SHP77 treated with DMSO at 0.1 percent for 48 hours (cell line): Measurements from ENCODE around the gene KLHL3.
"Not testable (repeated sequence)": the region's sequence is repeated elsewhere in the genome, so short reads cannot be mapped to it uniquely, and the experiment has no call there.

ENCODE experiments used
- DNase-seq: peaks from one replicate; lab custom pipeline; 2025; lab: John Stamatoyannopoulos, UW

Gene KLHL3

GRCh38 chr5:137735555-137736284 lies at the start of gene KLHL3:
TSS of gene KLHL3 (minus strand) at chr5:137736089. CDS start at chr5:137735646, 443 bp downstream.
- peak; percentile 38 for DNase-seq

- no peak for DNase-seq
These were observed 47.2 kb upstream of the KLHL3 start for GRCh38 chr5:137782984-137783536.

- no peak for DNase-seq
These were observed 46.2 kb upstream of the KLHL3 start for GRCh38 chr5:137782055-137782454.

DNA sequence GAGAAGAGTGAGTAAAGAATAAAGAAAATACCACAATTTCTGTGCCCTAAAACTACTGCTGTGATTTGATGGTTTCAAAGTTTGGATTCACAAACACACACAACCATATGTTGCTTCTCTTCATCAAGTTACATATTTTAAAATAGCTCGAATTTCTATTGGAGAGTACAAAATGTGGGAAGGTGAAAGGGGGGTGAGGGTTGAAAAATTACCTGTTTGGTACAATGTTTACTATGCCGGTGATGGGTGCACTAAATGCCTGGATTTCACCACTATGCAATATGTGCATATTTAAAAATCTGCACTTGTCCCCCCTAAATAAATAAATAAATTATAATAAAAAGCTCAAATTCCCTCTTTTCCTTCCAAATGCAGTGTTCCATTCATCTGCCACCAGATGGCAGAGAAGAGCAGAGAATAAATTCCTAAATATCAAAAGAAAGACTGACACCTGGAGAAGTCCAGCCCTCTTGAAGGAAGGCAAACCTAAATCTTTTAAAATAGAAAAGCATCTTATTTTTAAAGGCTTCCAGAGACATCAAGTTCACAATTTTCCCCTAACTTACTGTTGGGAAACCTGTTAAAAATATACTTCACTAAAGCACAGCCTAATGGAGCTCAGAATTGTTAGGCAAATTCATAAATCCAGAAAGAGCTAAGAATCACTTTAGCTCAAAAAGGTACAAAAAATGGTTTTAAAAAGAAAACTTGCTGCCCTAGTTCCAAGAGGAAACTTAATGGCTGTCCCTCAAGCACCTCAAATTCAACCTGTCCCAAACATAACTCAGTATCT lies 43.1 kb upstream of the KLHL3 start:
- no peak for DNase-seq

GRCh38 chr5:137767937-137768336 lies 32.0 kb upstream of the KLHL3 start:
- DNase-seq: not testable (repeated sequence)

DNA sequence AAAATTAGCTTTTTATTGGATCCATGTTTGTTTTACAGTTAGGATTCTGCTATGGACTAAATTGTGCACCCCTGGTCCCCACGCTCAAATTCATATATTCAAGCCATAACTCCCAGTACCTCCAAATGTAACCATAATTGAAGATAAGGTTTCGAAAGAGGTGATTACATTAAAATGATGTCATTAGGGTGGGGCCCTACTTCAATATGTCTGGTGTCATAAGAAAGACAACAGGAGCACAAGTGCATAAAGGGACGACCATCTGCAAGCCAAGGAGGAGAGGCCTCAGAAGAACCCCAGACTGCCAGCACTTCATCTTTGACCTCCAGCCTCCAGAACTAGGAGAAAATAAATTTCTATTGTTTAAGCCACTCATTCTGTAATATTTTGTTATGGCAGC lies 25.7 kb upstream of the KLHL3 start:
- DNase-seq: no peak

DNA sequence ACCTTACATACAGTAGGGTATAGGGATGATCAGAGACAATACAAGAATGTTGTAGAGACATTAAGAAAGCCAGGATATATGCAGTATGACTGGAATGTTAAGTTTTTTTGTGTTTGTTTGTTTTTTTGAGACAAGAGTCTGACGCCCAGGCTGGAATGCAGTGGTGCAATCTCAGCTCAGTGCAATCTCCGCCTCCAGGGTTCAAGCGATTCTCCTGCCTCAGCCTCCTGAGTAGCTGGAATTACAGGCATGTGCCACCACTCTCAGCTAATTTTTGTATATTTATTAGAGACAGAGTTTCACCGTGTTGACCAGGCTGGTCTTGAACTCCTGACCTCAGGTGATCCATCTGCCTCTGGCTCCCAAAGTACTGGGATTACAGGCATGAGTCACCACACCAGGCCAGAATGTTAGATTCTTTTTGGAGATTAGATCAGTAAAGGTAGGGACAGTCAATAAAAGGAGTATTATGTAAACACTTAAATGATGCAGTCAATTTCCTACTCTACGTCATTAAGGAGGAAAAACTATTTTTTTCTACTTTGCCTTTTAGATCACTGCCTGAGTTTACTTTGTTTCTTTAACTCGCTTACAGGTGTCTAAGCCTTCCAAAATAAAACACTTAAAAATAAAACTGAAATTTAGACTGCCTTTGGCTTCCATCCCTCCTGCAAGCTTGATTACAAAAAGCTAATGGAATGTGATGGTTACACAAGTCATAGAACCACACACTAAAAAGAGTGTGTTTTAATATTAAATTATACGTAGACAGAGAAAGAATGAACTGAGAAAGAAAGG lies 25.0 kb upstream of the KLHL3 start:
- DNase-seq: no peak

DNA sequence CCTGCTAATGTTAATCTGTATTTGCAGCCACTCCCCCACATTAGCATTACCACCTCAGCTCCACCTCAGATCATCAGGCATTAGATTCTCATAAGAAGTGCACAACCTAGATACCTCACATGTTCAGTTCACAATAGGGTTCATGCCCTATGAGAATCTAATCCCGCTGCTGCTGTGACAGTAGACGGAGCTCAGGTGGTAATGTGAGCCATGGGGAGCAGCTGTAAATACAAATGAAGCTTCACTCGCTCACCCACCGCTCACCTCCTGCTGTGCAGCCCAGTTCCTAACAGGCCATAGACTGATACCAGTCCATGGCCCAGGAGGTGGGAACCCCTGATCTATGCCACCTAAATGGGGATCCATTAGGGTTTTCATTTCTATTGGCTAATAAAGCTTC lies 24.4 kb upstream of the KLHL3 start:
- DNase-seq: no peak

DNA sequence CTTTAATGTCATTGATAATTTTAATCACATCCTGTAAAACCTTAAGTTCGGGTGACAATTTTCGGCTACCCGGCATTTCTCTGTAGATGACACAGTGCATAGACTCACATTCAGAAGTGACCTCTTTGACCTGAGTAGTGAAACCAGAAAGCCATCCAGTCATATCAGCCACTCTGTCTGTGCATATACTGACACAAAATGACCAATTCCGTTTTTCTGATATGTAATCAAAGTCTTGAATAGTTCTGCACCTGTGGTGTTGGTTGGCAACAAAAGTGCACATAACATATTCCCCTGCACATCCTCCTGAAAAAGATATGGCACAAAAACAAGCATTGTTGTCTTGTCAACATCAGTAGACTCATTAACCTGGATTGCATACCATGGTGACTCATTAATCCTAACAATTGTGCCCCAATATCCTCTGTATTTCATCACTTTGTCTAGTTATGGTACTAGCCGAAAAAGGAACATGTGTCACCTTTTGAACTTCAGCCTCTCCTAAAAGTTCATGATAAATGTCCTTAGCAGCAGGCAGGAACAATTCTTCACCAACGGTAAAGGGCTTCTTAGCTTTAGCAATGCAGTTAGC lies 22.9 kb upstream of the KLHL3 start:
- no peak for DNase-seq

GRCh38 chr5:137758121-137758520 lies 22.2 kb upstream of the KLHL3 start:
- no peak for DNase-seq

DNA sequence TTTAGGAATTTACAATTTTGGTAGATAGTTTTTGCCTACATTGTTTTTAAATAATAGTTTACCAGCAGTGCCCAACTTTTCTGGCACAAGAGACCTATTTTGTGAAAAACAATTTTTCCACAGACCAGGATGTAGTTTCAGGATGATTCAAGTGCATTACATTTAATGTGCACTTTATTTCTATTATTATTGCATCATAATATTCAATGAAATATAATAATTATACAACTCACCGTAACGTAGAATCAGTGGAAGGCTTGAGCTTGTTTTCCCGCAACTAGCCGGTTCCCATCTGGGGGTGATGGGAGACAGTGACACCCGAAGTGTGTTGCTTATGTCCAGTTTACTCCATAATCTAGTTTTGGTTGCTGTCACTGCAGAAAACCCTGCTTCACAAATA lies 21.7 kb upstream of the KLHL3 start:
- no peak for DNase-seq

GRCh38 chr5:137754961-137755762 lies 19.3 kb upstream of the KLHL3 start:
- no peak for DNase-seq

DNA sequence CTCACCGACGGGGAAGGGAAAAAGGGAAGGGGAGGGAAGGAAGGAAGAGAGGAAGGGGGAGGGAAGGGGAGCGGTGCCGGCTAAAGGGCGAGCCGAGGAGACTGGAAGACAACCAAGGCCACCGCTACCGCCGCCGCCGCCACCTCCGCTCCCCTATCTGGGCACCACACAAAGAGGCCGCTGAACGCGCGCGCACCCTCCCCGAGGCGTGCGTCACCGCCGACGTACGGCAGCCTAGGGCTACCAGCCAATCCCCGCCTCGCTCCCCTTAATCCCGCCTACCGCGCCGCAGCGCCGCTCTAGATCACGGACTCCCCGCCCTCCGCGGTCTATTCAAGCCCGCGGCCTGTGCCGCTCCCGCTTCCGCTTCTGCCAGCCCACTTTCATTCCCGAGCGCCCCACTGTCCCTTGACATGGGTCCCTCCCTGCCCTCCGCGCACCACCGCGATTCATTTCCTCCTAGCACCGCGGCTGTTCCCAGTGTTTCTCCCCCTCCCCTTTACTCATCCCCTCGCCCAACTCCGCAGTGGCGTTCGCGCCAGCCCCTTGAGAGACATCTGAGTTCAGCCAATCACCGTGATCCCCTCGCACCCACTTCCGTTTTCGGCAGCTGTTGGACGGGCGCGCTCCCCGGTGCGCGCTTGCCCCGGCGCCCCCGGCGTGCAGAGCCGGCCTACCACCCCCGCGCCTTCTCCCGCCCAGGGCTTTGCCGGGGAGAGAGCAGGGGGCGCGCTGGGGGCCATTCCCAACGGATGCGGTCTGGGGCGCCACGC lies 18.5 kb upstream of the KLHL3 start, which contains the start of gene HNRNPA0:
Gene HNRNPA0 (minus strand): TSS at position 176 of the 773 bp plus-strand sequence. CDS start 297 bp downstream, outside the sequence.
- DNase-seq: peak; percentile 93

- no peak for DNase-seq
These were observed 17.9 kb upstream of the KLHL3 start for GRCh38 chr5:137753691-137754187.

GRCh38 chr5:137752905-137753690 lies 17.2 kb upstream of the KLHL3 start:
- DNase-seq: no peak

DNA sequence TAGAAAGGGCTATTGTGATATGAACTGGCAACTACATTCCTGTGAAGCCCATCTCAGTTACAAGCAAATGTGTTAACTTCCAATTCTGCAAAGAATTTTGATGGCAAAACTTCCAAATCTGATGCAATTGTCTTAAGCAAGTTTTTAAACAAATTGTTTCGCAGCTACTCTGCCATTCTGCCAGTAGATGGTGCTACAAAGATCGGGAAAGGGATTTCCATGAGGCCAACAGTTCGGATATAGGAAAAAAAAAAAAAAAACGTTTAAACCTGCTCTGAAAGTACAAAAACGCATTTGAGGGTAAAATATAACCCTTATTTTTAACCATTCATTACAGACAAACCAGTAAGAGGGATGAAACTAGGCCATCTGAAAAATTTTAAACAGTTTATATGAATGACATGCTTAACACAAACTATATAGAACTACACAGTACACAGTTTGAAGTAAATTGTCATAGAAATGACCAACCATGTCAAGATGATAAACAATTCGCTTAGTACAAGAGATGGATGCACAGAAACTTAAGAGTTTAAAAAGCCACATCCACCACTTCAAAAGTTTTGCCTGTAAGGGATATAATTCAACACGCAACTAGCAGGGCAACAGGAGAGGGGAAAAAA lies 16.1 kb upstream of the KLHL3 start:
- DNase-seq: no peak

DNA sequence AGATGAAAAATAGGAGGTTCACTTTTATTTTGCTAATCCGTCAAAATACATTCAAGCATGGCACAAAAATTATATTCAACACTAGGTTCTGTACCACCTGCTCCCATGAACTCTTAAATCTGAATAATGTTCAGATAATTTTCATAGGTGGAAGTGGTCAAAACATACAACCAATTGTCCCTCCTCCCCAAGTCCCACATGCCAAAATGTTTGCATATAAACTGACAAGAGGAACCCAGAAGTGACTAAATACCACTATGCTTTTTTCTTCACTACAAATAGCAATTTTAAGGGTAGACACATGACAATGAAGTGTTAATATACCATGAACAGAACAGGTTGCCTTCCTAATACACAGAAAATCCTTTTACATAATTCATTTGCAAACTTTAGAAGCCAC lies 14.5 kb upstream of the KLHL3 start:
- DNase-seq: no peak

DNA sequence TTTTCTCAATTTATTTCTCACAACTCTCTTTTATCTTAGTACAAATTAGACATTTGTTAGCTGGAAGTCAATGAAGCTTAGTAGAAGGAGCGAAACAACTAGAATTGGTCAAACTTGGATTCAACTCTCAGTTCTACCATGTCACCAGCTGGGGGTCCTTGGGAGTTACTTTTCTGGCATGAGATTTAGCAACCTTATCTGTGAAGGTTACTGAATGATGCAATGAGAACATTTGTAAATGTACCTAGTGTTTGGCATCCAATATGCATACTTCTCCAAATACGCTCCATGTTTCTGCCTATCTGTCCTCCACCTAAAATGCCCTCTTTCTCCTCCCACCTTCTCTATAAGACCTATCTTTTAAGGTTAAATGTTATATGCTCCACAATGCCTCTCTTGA lies 12.0 kb upstream of the KLHL3 start:
- DNase-seq: no peak
